ENCODE measurements around the gene C2orf78.
"Not testable (repeated sequence)": the region's sequence is repeated elsewhere in the genome, so short reads cannot be mapped to it uniquely, and the experiment has no call there.

The C2orf78 gene

GRCh38 chr2:73759904-73760303 is 24.1 kb upstream of the C2orf78 start:
- no peak overlapping the region for H3K9ac ChIP-seq (ENCODE audit: low read depth, low read length)
- no peak overlapping the region for H3K4me3 ChIP-seq (ENCODE audit: low read depth, low read length)
- no peaks in the 10 kb centered on the region for H3K4me1 ChIP-seq (ENCODE audit: control insufficient read depth, insufficient read depth, low read length)
- peaks cover 12% of the 10 kb centered on the region for H3K36me3 ChIP-seq (ENCODE audit: control insufficient read depth, insufficient read depth, low read length)
- H3K27me3 ChIP-seq (ENCODE audit: control insufficient read depth, insufficient read depth, low read length), result no peaks in the 10 kb centered on the region
- H3K9me3 ChIP-seq (ENCODE audit: control insufficient read depth, insufficient read depth, low read length), result no peaks in the 10 kb centered on the region

DNA sequence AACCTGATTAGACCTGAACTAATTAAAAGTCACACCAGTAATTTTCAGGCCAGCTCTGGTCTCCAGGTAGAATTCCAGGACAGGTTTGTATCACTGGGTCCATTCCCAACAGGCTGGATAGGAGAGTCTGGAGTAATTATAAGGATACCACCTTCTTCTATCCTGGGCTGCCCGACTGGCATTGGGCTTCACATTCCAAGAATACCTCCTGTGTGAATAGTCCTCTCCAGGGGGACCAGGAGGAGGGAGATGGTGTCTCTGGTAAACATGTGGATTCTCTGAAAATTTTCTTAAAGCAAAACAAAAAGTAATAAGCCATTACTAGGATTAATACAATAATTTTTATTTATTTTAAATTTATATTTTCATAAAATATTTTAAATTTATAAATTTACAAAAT is 21.4 kb upstream of the C2orf78 start:
- H3K4me1 ChIP-seq (ENCODE audit: control insufficient read depth, insufficient read depth, low read length), result no peaks in the 10 kb centered on the region
- H3K4me3 ChIP-seq (ENCODE audit: low read depth, low read length), result no peak overlapping the region
- H3K27me3 ChIP-seq (ENCODE audit: control insufficient read depth, insufficient read depth, low read length), result no peaks in the 10 kb centered on the region
- peaks cover 15% of the 10 kb centered on the region for H3K36me3 ChIP-seq (ENCODE audit: control insufficient read depth, insufficient read depth, low read length)
- no peak overlapping the region for H3K9ac ChIP-seq (ENCODE audit: low read depth, low read length)
- H3K9me3 ChIP-seq (ENCODE audit: control insufficient read depth, insufficient read depth, low read length), result no peaks in the 10 kb centered on the region

DNA sequence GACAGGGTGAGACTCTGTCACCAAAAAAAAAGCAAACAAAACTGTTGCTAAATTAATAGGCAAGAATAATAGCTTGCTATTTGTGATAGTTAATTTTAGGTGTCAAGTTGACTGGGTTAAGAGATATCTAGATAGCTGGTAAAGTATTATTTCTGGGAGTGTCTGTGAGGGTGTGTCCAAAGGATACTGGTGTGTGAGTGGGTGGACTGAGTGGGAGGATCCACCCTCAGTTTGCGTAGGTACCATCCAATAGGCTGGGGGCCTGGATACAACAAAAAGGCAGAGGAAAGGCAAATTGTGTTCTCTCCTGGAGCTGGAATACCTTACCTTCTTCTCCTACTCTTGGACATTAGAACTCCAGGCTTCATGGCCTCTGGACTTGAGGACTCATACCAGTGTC is 19.0 kb upstream of the C2orf78 start:
- Histone ChIP-seq H3K9me3 (ENCODE audit: control insufficient read depth, insufficient read depth, low read length) (no peaks in the 10 kb centered on the region), H3K4me3 (ENCODE audit: low read depth, low read length) (no peak overlapping the region), H3K27me3 (ENCODE audit: control insufficient read depth, insufficient read depth, low read length) (no peaks in the 10 kb centered on the region), H3K36me3 (ENCODE audit: control insufficient read depth, insufficient read depth, low read length) (peaks cover 12% of the 10 kb centered on the region), H3K9ac (ENCODE audit: low read depth, low read length) (no peak overlapping the region), H3K4me1 (ENCODE audit: control insufficient read depth, insufficient read depth, low read length) (no peaks in the 10 kb centered on the region)

GRCh38 chr2:73766349-73766748 is 17.6 kb upstream of the C2orf78 start:
- Histone ChIP-seq H3K4me3 (ENCODE audit: low read depth, low read length) (no peak overlapping the region), H3K36me3 (ENCODE audit: control insufficient read depth, insufficient read depth, low read length) (peaks cover 11% of the 10 kb centered on the region), H3K9ac (ENCODE audit: low read depth, low read length) (no peak overlapping the region), H3K27me3 (ENCODE audit: control insufficient read depth, insufficient read depth, low read length) (no peaks in the 10 kb centered on the region), H3K4me1 (ENCODE audit: control insufficient read depth, insufficient read depth, low read length) (no peaks in the 10 kb centered on the region), H3K9me3 (ENCODE audit: control insufficient read depth, insufficient read depth, low read length) (no peaks in the 10 kb centered on the region)

- Histone ChIP-seq H3K36me3 (ENCODE audit: control insufficient read depth, insufficient read depth, low read length) (peaks cover 11% of the 10 kb centered on the region), H3K4me1 (ENCODE audit: control insufficient read depth, insufficient read depth, low read length) (no peaks in the 10 kb centered on the region), H3K4me3 (ENCODE audit: low read depth, low read length) (no peak overlapping the region), H3K27me3 (ENCODE audit: control insufficient read depth, insufficient read depth, low read length) (no peaks in the 10 kb centered on the region), H3K9ac (ENCODE audit: low read depth, low read length) (no peak overlapping the region), H3K9me3 (ENCODE audit: control insufficient read depth, insufficient read depth, low read length) (no peaks in the 10 kb centered on the region)
Observed at GRCh38 chr2:73766994-73767393, 17.0 kb upstream of the C2orf78 start.

DNA sequence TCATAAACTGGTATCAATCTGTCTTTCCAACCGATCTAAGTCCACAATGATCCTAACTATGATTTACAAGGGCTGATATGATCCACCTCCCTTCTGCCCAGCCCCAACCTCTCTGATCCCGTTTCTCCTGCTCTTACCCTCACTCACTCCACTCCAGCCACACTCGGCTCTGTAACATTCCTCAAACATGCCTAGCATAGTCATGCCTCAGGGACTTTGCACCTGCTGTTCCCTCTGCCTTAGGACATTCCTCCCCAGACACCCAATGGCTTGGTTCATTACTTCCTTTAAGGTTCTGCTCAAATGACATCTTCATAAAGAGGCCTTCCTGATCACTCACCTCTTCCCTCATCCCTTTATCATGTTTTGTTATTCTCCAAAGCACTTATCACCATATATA is 13.3 kb upstream of the C2orf78 start:
- Histone ChIP-seq H3K27me3 (ENCODE audit: control insufficient read depth, insufficient read depth, low read length) (no peaks in the 10 kb centered on the region), H3K36me3 (ENCODE audit: control insufficient read depth, insufficient read depth, low read length) (peaks cover 8% of the 10 kb centered on the region), H3K9me3 (ENCODE audit: control insufficient read depth, insufficient read depth, low read length) (no peaks in the 10 kb centered on the region), H3K4me1 (ENCODE audit: control insufficient read depth, insufficient read depth, low read length) (no peaks in the 10 kb centered on the region), H3K9ac (ENCODE audit: low read depth, low read length) (no peak overlapping the region), H3K4me3 (ENCODE audit: low read depth, low read length) (no peak overlapping the region)

DNA sequence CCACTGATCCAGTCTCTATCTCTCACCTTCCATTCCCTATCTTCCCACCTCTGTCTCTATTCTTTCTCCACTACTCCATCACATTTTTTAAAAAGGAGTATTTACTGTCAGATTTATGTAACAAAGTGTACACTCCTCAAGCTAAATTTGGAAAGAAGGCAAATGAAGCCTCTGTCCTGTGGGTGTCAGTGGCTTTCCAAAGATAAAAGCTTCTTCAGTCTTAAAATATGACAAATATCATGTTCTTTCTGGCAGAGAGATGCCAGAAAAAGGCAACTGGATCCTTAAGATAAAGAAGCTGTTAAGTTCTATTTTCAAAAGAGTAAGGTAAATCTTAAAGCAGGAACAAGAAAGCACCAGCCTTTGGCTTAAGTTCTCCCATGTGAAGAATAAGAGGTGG is 11.2 kb upstream of the C2orf78 start:
- no peaks in the 10 kb centered on the region for H3K4me1 ChIP-seq (ENCODE audit: control insufficient read depth, insufficient read depth, low read length)
- H3K36me3 ChIP-seq (ENCODE audit: control insufficient read depth, insufficient read depth, low read length), result peaks cover 8% of the 10 kb centered on the region
- no peak overlapping the region for H3K9ac ChIP-seq (ENCODE audit: low read depth, low read length)
- H3K27me3 ChIP-seq (ENCODE audit: control insufficient read depth, insufficient read depth, low read length), result no peaks in the 10 kb centered on the region
- H3K9me3 ChIP-seq (ENCODE audit: control insufficient read depth, insufficient read depth, low read length), result no peaks in the 10 kb centered on the region
- H3K4me3 ChIP-seq (ENCODE audit: low read depth, low read length), result no peak overlapping the region

DNA sequence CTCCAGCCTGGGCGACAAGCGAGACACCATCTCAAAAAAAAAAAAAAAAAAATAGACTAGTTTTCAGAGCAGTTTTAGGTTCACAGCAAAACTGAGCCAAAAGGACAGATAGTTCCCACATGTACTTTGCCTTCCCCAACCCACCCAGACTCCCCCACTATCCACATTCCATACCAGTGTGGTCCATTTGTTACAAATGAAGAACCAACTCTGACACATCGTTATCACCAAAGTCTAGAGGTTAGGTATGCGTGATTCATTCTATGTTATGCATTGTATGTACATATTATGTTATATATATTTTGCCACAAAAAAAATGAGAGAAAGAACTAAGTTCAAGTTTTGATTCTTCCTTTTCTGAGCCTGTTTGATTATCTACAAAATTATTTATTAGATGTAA is 7.6 kb upstream of the C2orf78 start:
- Histone ChIP-seq H3K9ac (ENCODE audit: low read depth, low read length) (no peak overlapping the region), H3K4me3 (ENCODE audit: low read depth, low read length) (no peak overlapping the region)

GRCh38 chr2:73776869-73777519 is 7.0 kb upstream of the C2orf78 start:
- no peak overlapping the region for H3K9ac ChIP-seq (ENCODE audit: low read depth, low read length)
- H3K36me3 ChIP-seq (ENCODE audit: control insufficient read depth, insufficient read depth, low read length), result peaks cover 4% of the 10 kb centered on the region
- no peaks in the 10 kb centered on the region for H3K4me1 ChIP-seq (ENCODE audit: control insufficient read depth, insufficient read depth, low read length)
- no peaks in the 10 kb centered on the region for H3K27me3 ChIP-seq (ENCODE audit: control insufficient read depth, insufficient read depth, low read length)
- no peak overlapping the region for H3K4me3 ChIP-seq (ENCODE audit: low read depth, low read length)
- no peaks in the 10 kb centered on the region for H3K9me3 ChIP-seq (ENCODE audit: control insufficient read depth, insufficient read depth, low read length)

More for the DNA sequence above, 7.6 kb upstream of the C2orf78 start:
- H3K9me3 ChIP-seq (ENCODE audit: control insufficient read depth, insufficient read depth, low read length), result no peaks in the 10 kb centered on the region
- peaks cover 4% of the 10 kb centered on the region for H3K36me3 ChIP-seq (ENCODE audit: control insufficient read depth, insufficient read depth, low read length)
- H3K27me3 ChIP-seq (ENCODE audit: control insufficient read depth, insufficient read depth, low read length), result no peaks in the 10 kb centered on the region
- no peaks in the 10 kb centered on the region for H3K4me1 ChIP-seq (ENCODE audit: control insufficient read depth, insufficient read depth, low read length)

DNA sequence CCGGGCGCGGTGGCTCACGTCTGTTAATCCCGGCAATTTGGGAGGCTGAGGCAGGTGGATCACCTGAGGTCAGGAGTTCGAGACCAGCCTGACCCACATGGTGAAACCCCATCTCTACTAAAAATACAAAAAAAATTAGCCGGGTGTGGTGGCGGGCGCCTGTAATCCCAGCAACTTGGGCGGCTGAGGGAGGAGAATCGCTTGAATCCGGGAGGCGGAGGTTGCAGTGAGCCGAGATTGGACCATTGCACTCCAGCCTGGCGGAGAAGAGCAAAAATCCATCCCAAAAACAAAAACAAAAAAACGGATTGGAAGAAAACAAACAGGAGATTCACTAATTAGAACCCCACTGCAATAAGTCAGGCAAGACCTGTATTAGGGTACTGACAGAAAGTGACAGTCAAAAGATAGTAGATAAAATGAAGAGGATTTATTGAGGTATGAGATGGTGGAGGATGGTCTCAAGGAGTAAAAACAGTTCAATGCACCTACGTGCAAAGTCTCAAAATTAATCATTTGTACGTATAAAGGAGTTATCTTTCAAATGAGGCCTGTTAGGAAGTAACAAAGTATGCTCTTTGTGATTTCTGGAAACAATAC is 5.0 kb upstream of the C2orf78 start:
- not testable (repeated sequence) for H3K9me3 ChIP-seq (ENCODE audit: control insufficient read depth, insufficient read depth, low read length); H3K27me3 ChIP-seq (ENCODE audit: control insufficient read depth, insufficient read depth, low read length); H3K36me3 ChIP-seq (ENCODE audit: control insufficient read depth, insufficient read depth, low read length); H3K4me1 ChIP-seq (ENCODE audit: control insufficient read depth, insufficient read depth, low read length)
- H3K9ac ChIP-seq (ENCODE audit: low read depth, low read length), result peak overlapping the region; percentile 82
- H3K4me3 ChIP-seq (ENCODE audit: low read depth, low read length), result peak overlapping the region; percentile 95

DNA sequence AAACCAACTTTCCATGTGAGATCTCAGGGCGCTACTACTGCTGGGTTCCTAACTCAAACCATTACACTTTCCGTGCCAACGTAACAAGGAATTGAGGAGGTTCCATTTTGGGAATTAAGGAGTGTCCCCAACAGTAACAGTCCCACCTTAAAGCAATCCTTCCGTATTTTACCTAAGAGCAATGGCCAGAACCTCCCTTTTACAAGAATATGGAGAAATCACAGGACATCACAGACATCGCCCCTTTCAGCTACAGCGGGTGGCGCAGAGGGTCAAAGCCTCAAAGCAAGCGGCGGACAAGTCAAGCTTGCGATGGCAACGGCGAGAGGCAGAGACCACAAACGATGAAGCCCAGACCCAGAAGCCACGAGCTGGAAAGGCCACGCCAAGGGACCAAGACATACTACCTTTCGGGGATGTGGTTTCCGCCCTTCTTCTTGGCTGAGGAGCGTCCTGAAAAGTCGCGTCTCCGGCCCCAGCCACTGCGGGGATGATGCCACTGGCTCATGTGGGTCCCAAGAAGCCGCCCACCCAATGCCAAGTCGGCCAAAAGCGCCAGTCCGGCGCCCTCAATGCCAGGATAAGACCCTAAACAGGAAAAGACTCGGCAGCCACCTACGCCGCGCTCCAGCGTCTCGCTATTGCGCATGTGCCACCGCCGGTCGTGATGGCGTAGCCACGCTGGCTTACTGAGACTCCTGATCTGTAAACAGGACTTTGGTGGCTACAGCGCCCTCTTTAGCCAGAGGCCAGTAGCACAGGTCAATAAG is 4.3 kb upstream of the C2orf78 start, which contains the start of gene DUSP11:
Gene DUSP11, minus strand, starts transcription at position 637 of the 770 bp plus-strand sequence. Its CDS starts 129 bp downstream, at position 508.
- H3K27me3 ChIP-seq (ENCODE audit: control insufficient read depth, insufficient read depth, low read length), result no peaks in the 10 kb centered on the region
- H3K9me3 ChIP-seq (ENCODE audit: control insufficient read depth, insufficient read depth, low read length), result no peaks in the 10 kb centered on the region
- H3K4me3 ChIP-seq (ENCODE audit: low read depth, low read length), result peak within 1 kb of the TSS; percentile 95
- H3K36me3 ChIP-seq (ENCODE audit: control insufficient read depth, insufficient read depth, low read length), result no peaks in the 10 kb centered on the region
- no peaks in the 10 kb centered on the region for H3K4me1 ChIP-seq (ENCODE audit: control insufficient read depth, insufficient read depth, low read length)
- H3K9ac ChIP-seq (ENCODE audit: low read depth, low read length), result peak within 1 kb of the TSS; percentile 82

- Histone ChIP-seq H3K9me3 (ENCODE audit: control insufficient read depth, insufficient read depth, low read length) (no peaks in the 10 kb centered on the region), H3K36me3 (ENCODE audit: control insufficient read depth, insufficient read depth, low read length) (no peaks in the 10 kb centered on the region), H3K9ac (ENCODE audit: low read depth, low read length) (no peak overlapping the region), H3K4me3 (ENCODE audit: low read depth, low read length) (no peak overlapping the region), H3K27me3 (ENCODE audit: control insufficient read depth, insufficient read depth, low read length) (no peaks in the 10 kb centered on the region), H3K4me1 (ENCODE audit: control insufficient read depth, insufficient read depth, low read length) (no peaks in the 10 kb centered on the region)
Observed at GRCh38 chr2:73780237-73780582, 3.8 kb upstream of the C2orf78 start.
